AG10803 (cell line): ENCODE measurements around the gene TTYH1.

ENCODE experiments used
- DNase-seq: peaks from one replicate; pipeline ENCODE4 v3.0.0; 2010; ENCODE audit warnings: low read depth
- H3K4me3 ChIP-seq: 2 replicates; pipeline ENCODE4 v1.5.1; 2011; ENCODE audit warnings: mild to moderate bottlenecking, low read length, control low read depth
- CTCF ChIP-seq: conservative IDR thresholded peaks from 2 replicates; pipeline ENCODE4 v1.5.1; 2011; ENCODE audit warnings: mild to moderate bottlenecking, low read length, control low read depth, inconsistent platforms

The TTYH1 gene

GRCh38 chr19:54389553-54389952, 25.7 kb upstream of the TTYH1 start:
- no peak for DNase-seq
- no peak overlapping the region for H3K4me3 ChIP-seq
- TF ChIP-seq CTCF = no peak

- TF ChIP-seq CTCF = peak; percentile 76
- peak; percentile 65 for DNase-seq
- no peak overlapping the region for H3K4me3 ChIP-seq
Observed at GRCh38 chr19:54390942-54391577, 24.2 kb upstream of the TTYH1 start.

GRCh38 chr19:54391589-54392061, 23.6 kb upstream of the TTYH1 start:
- 0 out of 2 replicates have a peak, but pooled peaks have one; percentile 3 for TF ChIP-seq CTCF
- no peak for DNase-seq
- H3K4me3 ChIP-seq = no peak overlapping the region

GRCh38 chr19:54392105-54392504, 23.2 kb upstream of the TTYH1 start:
- no peak for TF ChIP-seq CTCF
- H3K4me3 ChIP-seq = no peak overlapping the region
- DNase-seq = no peak

GRCh38 chr19:54393381-54393780, 21.9 kb upstream of the TTYH1 start:
- no peak for TF ChIP-seq CTCF
- no peak for DNase-seq
- no peak overlapping the region for H3K4me3 ChIP-seq

- DNase-seq = no peak
- TF ChIP-seq CTCF = no peak
- H3K4me3 ChIP-seq = no peak overlapping the region
Observed at GRCh38 chr19:54395685-54396084, 19.6 kb upstream of the TTYH1 start.

GRCh38 chr19:54399189-54399588, 16.1 kb upstream of the TTYH1 start:
- no peak for TF ChIP-seq CTCF
- no peak overlapping the region for H3K4me3 ChIP-seq
- DNase-seq = no peak
